H9 (cell line): Measurements from ENCODE around the gene SIRT7. TPM values are rescaled to one million over a fixed set of nuclear protein-coding genes. Genes with fewer than 3 reads are reported as not detected.

Experiments
- DNase-seq: peaks from one replicate; pipeline ENCODE4 v3.0.0-alpha.2; 2017
- H2AFZ ChIP-seq: one replicate; pipeline ENCODE4 v1.6.1; 2013; ENCODE audit warnings: mild to moderate bottlenecking, low read length, control low read depth, moderate library complexity
- H2AK5ac ChIP-seq: 2 replicates; pipeline ENCODE4 v1.6.1; 2013; ENCODE audit warnings: low read length, control low read depth, mixed read lengths; ENCODE audit not compliant: insufficient read length
- H2BK120ac ChIP-seq: one replicate; pipeline ENCODE4 v1.6.1; 2013; ENCODE audit warnings: low read depth, mild to moderate bottlenecking, low read length, control low read depth, inconsistent platforms; ENCODE audit not compliant: poor library complexity, severe bottlenecking
- H2BK12ac ChIP-seq: 2 replicates; pipeline ENCODE4 v1.6.1; 2013; ENCODE audit warnings: low read length, control low read depth, mixed read lengths, low read depth; ENCODE audit not compliant: insufficient read length
- H2BK15ac ChIP-seq: 2 replicates; pipeline ENCODE4 v1.6.1; 2013; ENCODE audit warnings: low read depth, low read length, control low read depth
- H2BK20ac ChIP-seq: one replicate; pipeline ENCODE4 v1.6.1; 2013; ENCODE audit warnings: low read depth, mild to moderate bottlenecking, low read length, control low read depth, inconsistent platforms; ENCODE audit not compliant: poor library complexity, severe bottlenecking
- H2BK5ac ChIP-seq: 2 replicates; pipeline ENCODE4 v1.6.1; 2013; ENCODE audit warnings: low read length, control low read depth, mixed read lengths; ENCODE audit not compliant: insufficient read length
- H3K14ac ChIP-seq: 2 replicates; pipeline ENCODE4 v1.6.1; 2013; ENCODE audit warnings: low read length, control low read depth; ENCODE audit not compliant: insufficient read depth
- H3K18ac ChIP-seq: 2 replicates; pipeline ENCODE4 v1.6.1; 2013; ENCODE audit warnings: low read depth, mild to moderate bottlenecking, mixed read lengths, low read length, control low read depth; ENCODE audit not compliant: insufficient read length
- H3K23ac ChIP-seq: 2 replicates; pipeline ENCODE4 v1.6.1; 2013; ENCODE audit warnings: low read length, control low read depth, mixed read lengths, low read depth; ENCODE audit not compliant: insufficient read length
- H3K23me2 ChIP-seq: 2 replicates; pipeline ENCODE4 v1.6.1; 2013; ENCODE audit warnings: low read depth, mild to moderate bottlenecking, mixed read lengths, low read length, control low read depth; ENCODE audit not compliant: insufficient read length, poor library complexity, severe bottlenecking
- H3K27ac ChIP-seq: 2 replicates; pipeline ENCODE4 v1.5.1; 2013; ENCODE audit warnings: low read length, control low read depth, mixed read lengths, low read depth; ENCODE audit not compliant: insufficient read length
- H3K27me3 ChIP-seq: 2 replicates; pipeline ENCODE4 v1.6.1; 2013; ENCODE audit warnings: low read length, control low read depth, inconsistent platforms; ENCODE audit not compliant: insufficient read depth
- H3K4ac ChIP-seq: 2 replicates; pipeline ENCODE4 v1.6.1; 2013; ENCODE audit warnings: low read depth, mild to moderate bottlenecking, control low read depth, inconsistent platforms, low read length, moderate library complexity
- H3K4me1 ChIP-seq: 2 replicates; pipeline ENCODE4 v1.6.1; 2013; ENCODE audit warnings: low read length, control low read depth, inconsistent platforms; ENCODE audit not compliant: insufficient read depth
- H3K4me2 ChIP-seq: 2 replicates; pipeline ENCODE4 v1.6.1; 2013; ENCODE audit warnings: low read length, control low read depth, mixed read lengths; ENCODE audit not compliant: insufficient read length, insufficient read depth
- H3K56ac ChIP-seq: 2 replicates; pipeline ENCODE4 v1.6.1; 2013; ENCODE audit warnings: low read depth, mild to moderate bottlenecking, mixed read lengths, low read length, control low read depth; ENCODE audit not compliant: insufficient read length
- H3K79me1 ChIP-seq: 2 replicates; pipeline ENCODE4 v1.6.1; 2013; ENCODE audit warnings: low read depth, mild to moderate bottlenecking, moderate library complexity, low read length, control low read depth, inconsistent platforms; ENCODE audit not compliant: insufficient read depth, poor library complexity, severe bottlenecking
- H3K79me2 ChIP-seq: 2 replicates; pipeline ENCODE4 v1.6.1; 2013; ENCODE audit warnings: low read length, control low read depth, inconsistent platforms; ENCODE audit not compliant: insufficient read depth
- H3K9ac ChIP-seq: 2 replicates; pipeline ENCODE4 v1.6.1; 2013; ENCODE audit warnings: low read length, control low read depth, mixed read lengths; ENCODE audit not compliant: insufficient read length; ENCODE audit errors: extremely low read depth
- H3K9me3 ChIP-seq: one replicate; pipeline ENCODE4 v1.6.1; 2013; ENCODE audit warnings: low read depth, low read length, inconsistent platforms; ENCODE audit not compliant: control insufficient read depth
- H3T11ph ChIP-seq: one replicate; pipeline ENCODE4 v1.6.1; 2013; ENCODE audit warnings: mild to moderate bottlenecking, low read length, control low read depth, inconsistent platforms
- H4K20me1 ChIP-seq: one replicate; pipeline ENCODE4 v1.6.1; 2013; ENCODE audit not compliant: control insufficient read depth, insufficient read length, insufficient read depth
- H4K5ac ChIP-seq: 2 replicates; pipeline ENCODE4 v1.6.1; 2013; ENCODE audit warnings: low read depth, mild to moderate bottlenecking, mixed read lengths, low read length, control low read depth; ENCODE audit not compliant: insufficient read length
- H4K8ac ChIP-seq: replicated peaks from 2 replicates; pipeline ENCODE4 v1.6.1; 2013; ENCODE audit warnings: low read length, control low read depth, mixed read lengths, low read depth; ENCODE audit not compliant: insufficient read length
- H4K91ac ChIP-seq: 2 replicates; pipeline ENCODE4 v1.6.1; 2013; ENCODE audit warnings: low read depth, mild to moderate bottlenecking, moderate library complexity, mixed read lengths, low read length, control low read depth; ENCODE audit not compliant: insufficient read length
- H3K27ac Mint-ChIP-seq, 3 experiments: 2 replicates in 2 of 3; 3 replicates in 1 of 3; pipeline ENCODE4 v1.8.0; 2020 to 2021; ENCODE audit warnings: mixed read lengths in 3 of 3, mild to moderate bottlenecking in 1 of 3, moderate library complexity in 1 of 3
- H3K27me3 Mint-ChIP-seq: 2 replicates; pipeline ENCODE4 v1.8.0; 2021; ENCODE audit warnings: low read depth, mild to moderate bottlenecking, moderate library complexity, mixed read lengths
- H3K36me3 Mint-ChIP-seq, 3 experiments: 2 replicates in 2 of 3; 3 replicates in 1 of 3; pipeline ENCODE4 v1.8.0; 2020 to 2021; ENCODE audit warnings: low read depth in 3 of 3, mixed read lengths in 3 of 3; ENCODE audit not compliant: insufficient read depth in 1 of 3
- H3K4me1 Mint-ChIP-seq, 2 experiments: 2 replicates each; pipeline ENCODE4 v1.8.0; 2020; ENCODE audit warnings: mixed read lengths in 2 of 2
- H3K4me3 Mint-ChIP-seq, 2 experiments: 2 replicates in 1 of 2; 3 replicates in 1 of 2; pipeline ENCODE4 v1.8.0; 2020 to 2021; ENCODE audit warnings: mild to moderate bottlenecking in 2 of 2, mixed read lengths in 2 of 2, moderate library complexity in 1 of 2
- H3K9me3 Mint-ChIP-seq, 2 experiments: 2 replicates in 1 of 2; 3 replicates in 1 of 2; pipeline ENCODE4 v1.8.0; 2020; ENCODE audit warnings: mild to moderate bottlenecking in 2 of 2, mixed read lengths in 2 of 2, moderate library complexity in 1 of 2
- CTCF ChIP-seq: fragments of 200-600 bp; sonication (generic); conservative IDR thresholded peaks from 3 replicates; pipeline ENCODE4 v1.8.0; 2021; ENCODE audit warnings: antibody characterized with exemption, mild to moderate bottlenecking
- WGBS: extraction: QIAGEN DNeasy Blood & Tissue Kit; methylation state at CpG from one replicate; pipeline ENCODE4 v1.1.7; 2013; ENCODE audit warnings: missing lambda C conversion rate, low lambda C conversion rate, mixed read lengths; ENCODE audit not compliant: insufficient read length; ENCODE audit errors: extremely low coverage; 5-methylcytosine and 5-hydroxymethylcytosine counted together
- total RNA-seq: library from RNA; stranded (reverse); gene quantifications from 2 replicates; pipeline ENCODE4 v1.2.1, GENCODE V29; 2021

SIRT7 gene
- total RNA-seq, 1 experiment from 2014 or later = 29.7 TPM

- Histone ChIP-seq H2BK15ac (no peak overlapping the region), H3K4me2 (no peak overlapping the region), H2AFZ (no peak overlapping the region), H3K27me3 (peaks cover 16% of the 10 kb centered on the region; the same call in 1 of the 2 replicates), H2AK5ac (no peak overlapping the region), H3K23me2 (no peaks in the 10 kb centered on the region), H3K23ac (no peak overlapping the region), H4K5ac (no peak overlapping the region), H2BK20ac (no peak overlapping the region), H3K9ac (no peak overlapping the region), H3K27ac (no peak overlapping the region), H3K4me1 (peaks cover 2% of the 10 kb centered on the region; the same call in 1 of the 2 replicates), H3K56ac (no peak overlapping the region), H3K9me3 (no peaks in the 10 kb centered on the region), H3K4ac (no peak overlapping the region), H3K79me1 (no peaks in the 10 kb centered on the region), H2BK12ac (no peak overlapping the region), H3T11ph (no peak overlapping the region), H3K14ac (no peak overlapping the region; the same call in 1 of the 2 replicates), H3K79me2 (no peaks in the 10 kb centered on the region), H4K91ac (no peak overlapping the region), H4K20me1 (no peaks in the 10 kb centered on the region), H2BK120ac (no peak overlapping the region), H2BK5ac (no peak overlapping the region), H3K18ac (no peak overlapping the region), H4K8ac (no peak overlapping the region)
- no peaks in the 10 kb centered on the region for H3K36me3 Mint-ChIP-seq
- peaks cover 12 to 23% of the 10 kb centered on the region in 2 experiments for H3K4me1 Mint-ChIP-seq
- DNase-seq = no peak
- peaks cover 84% of the 10 kb centered on the region for H3K27me3 Mint-ChIP-seq
- no peak overlapping the region for H3K4me3 Mint-ChIP-seq
- WGBS = no CpG with 5 or more reads among the region's 5 CpGs
- peaks cover 1 to 2% of the 10 kb centered on the region in 2 experiments; a peak in 3 of 5 replicates for H3K9me3 Mint-ChIP-seq
- H3K27ac Mint-ChIP-seq = no peak overlapping the region
- no peak for TF ChIP-seq CTCF
Measured at GRCh38 chr17:81967244-81967532, 49.2 kb upstream of the SIRT7 start.
